ENCODE measurements around the gene EZR.
"Not testable (repeated sequence)": the region's sequence is repeated elsewhere in the genome, so short reads cannot be mapped to it uniquely, and the experiment has no call there.

The EZR gene

DNA sequence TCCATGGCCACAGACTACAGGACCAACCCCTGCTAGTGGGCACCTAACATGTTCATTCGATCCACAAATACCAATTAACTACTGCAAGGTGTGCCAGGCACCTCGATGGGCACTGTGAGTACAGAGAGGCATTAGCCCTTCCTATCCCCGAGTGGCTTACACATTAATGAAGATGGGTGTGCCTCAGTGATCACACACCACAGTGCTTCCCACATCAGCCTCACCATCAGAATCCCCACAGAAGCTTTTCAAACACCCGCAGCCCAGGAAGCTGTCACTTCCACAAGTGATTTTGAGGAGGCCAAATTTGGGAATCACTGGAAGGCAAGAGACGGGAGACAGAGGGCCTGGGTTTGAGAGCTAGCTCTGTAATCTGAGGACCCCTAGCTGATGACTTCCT, 23.7 kb downstream of the EZR start:
- Histone ChIP-seq H3K4me2 (ENCODE audit: insufficient read depth, low read length) (no peak overlapping the region), H3K27me3 (ENCODE audit: insufficient read depth, low read length, poor library complexity) (no peaks in the 10 kb centered on the region), H3K4me1 (ENCODE audit: insufficient read depth, low read length) (peaks cover 4% of the 10 kb centered on the region; the same call in 1 of the 2 replicates), H3K36me3 (ENCODE audit: insufficient read depth, low read length) (peaks cover 8% of the 10 kb centered on the region; the same call in 1 of the 2 replicates), H4K20me1 (ENCODE audit: insufficient read depth, low read length) (peaks cover 91% of the 10 kb centered on the region), H3K9me3 (ENCODE audit: insufficient read depth, low read length, severe bottlenecking) (no peaks in the 10 kb centered on the region), H3K79me2 (ENCODE audit: insufficient read depth, low read length) (peaks cover 100% of the 10 kb centered on the region), H3K4me3 (ENCODE audit: low read depth in 1 of 2, low read length in 2 of 2) (no peak overlapping the region), H2AFZ (ENCODE audit: low read depth, low read length) (no peak overlapping the region), H3K27ac (ENCODE audit: low read length) (no peak overlapping the region), H3K9ac (ENCODE audit: low read depth, low read length) (no peak overlapping the region)
- no peak for DNase-seq
- no peak for ATAC-seq (ENCODE audit: insufficient read depth, low read depth)
- TF ChIP-seq, protein P1, sequence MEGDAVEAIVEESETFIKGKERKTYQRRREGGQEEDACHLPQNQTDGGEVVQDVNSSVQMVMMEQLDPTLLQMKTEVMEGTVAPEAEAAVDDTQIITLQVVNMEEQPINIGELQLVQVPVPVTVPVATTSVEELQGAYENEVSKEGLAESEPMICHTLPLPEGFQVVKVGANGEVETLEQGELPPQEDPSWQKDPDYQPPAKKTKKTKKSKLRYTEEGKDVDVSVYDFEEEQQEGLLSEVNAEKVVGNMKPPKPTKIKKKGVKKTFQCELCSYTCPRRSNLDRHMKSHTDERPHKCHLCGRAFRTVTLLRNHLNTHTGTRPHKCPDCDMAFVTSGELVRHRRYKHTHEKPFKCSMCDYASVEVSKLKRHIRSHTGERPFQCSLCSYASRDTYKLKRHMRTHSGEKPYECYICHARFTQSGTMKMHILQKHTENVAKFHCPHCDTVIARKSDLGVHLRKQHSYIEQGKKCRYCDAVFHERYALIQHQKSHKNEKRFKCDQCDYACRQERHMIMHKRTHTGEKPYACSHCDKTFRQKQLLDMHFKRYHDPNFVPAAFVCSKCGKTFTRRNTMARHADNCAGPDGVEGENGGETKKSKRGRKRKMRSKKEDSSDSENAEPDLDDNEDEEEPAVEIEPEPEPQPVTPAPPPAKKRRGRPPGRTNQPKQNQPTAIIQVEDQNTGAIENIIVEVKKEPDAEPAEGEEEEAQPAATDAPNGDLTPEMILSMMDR (IDR thresholded peaks at IDR 0.05; ENCODE audit: borderline replicate concordance, extremely low read depth, low read length, poor library complexity, severe bottlenecking): no peak
- no peak for TF ChIP-seq EZH2 (IDR thresholded peaks at IDR 0.05; ENCODE audit: borderline replicate concordance, low read depth, low read length, severe bottlenecking)

DNA sequence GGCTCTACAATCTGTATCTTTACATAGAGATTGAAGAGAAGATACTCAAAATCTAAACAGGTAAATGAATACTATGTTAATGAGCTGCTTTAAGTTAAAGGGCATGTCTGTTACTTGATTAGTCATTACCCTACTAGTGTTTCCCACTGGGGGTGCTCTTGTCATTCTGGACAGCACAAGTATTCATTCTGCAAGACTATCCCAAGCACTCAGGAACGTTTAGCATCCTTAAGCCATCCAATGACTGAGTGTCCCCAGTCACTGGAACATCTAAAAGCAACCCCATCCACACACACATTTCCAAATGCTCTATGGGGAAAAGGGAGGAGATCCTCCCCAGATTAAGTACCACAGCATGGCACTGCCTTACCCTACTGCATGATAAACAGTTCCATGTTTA, 25.7 kb downstream of the EZR start:
- Histone ChIP-seq H3K27me3 (ENCODE audit: insufficient read depth, low read length, poor library complexity) (no peaks in the 10 kb centered on the region), H4K20me1 (ENCODE audit: insufficient read depth, low read length) (peaks cover 91% of the 10 kb centered on the region), H3K9ac (ENCODE audit: low read depth, low read length) (no peak overlapping the region), H2AFZ (ENCODE audit: low read depth, low read length) (no peak overlapping the region), H3K27ac (ENCODE audit: low read length) (no peak overlapping the region), H3K4me1 (ENCODE audit: insufficient read depth, low read length) (peaks cover 10% of the 10 kb centered on the region), H3K4me3 (ENCODE audit: low read depth in 1 of 2, low read length in 2 of 2) (no peak overlapping the region), H3K4me2 (ENCODE audit: insufficient read depth, low read length) (no peak overlapping the region), H3K79me2 (ENCODE audit: insufficient read depth, low read length) (peaks cover 99% of the 10 kb centered on the region), H3K36me3 (ENCODE audit: insufficient read depth, low read length) (peaks cover 26% of the 10 kb centered on the region), H3K9me3 (ENCODE audit: insufficient read depth, low read length, severe bottlenecking) (no peaks in the 10 kb centered on the region)
- peak; percentile 44; the same call in 1 of the 3 replicates for ATAC-seq (ENCODE audit: insufficient read depth, low read depth)
- TF ChIP-seq EZH2 (IDR thresholded peaks at IDR 0.05; ENCODE audit: borderline replicate concordance, low read depth, low read length, severe bottlenecking): no peak
- TF ChIP-seq, protein P1 (IDR thresholded peaks at IDR 0.05; ENCODE audit: borderline replicate concordance, extremely low read depth, low read length, poor library complexity, severe bottlenecking): peak; percentile 52
- no peak for DNase-seq

DNA sequence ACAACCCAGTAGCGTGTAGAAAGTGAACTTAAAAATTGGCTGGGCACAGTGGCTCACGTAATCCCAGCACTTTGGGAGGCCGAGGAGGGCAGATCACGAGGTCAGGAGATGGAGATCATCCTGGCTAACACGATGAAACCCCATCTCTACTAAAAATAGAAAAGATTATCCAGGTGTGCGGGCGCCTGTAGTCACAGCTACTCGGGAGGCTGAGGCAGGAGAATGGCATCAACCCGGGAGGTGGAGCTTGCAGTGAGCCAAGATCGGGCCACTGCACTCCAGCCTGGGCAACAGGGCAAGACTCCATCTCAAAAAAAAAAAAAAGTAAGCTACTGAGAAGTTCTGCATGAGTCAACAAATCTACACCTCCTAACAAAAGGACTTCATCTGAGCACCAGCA, 26.7 kb downstream of the EZR start:
- H3K9ac ChIP-seq (ENCODE audit: low read depth, low read length); H3K9me3 ChIP-seq (ENCODE audit: insufficient read depth, low read length, severe bottlenecking); H3K4me1 ChIP-seq (ENCODE audit: insufficient read depth, low read length); H3K27me3 ChIP-seq (ENCODE audit: insufficient read depth, low read length, poor library complexity); H3K4me3 ChIP-seq (ENCODE audit: low read depth in 1 of 2, low read length in 2 of 2); H3K4me2 ChIP-seq (ENCODE audit: insufficient read depth, low read length); H2AFZ ChIP-seq (ENCODE audit: low read depth, low read length); DNase-seq; H3K27ac ChIP-seq (ENCODE audit: low read length); ATAC-seq (ENCODE audit: insufficient read depth, low read depth): not testable (repeated sequence)
- peaks cover 30% of the 10 kb centered on the region for H3K36me3 ChIP-seq (ENCODE audit: insufficient read depth, low read length)
- peaks cover 97% of the 10 kb centered on the region for H3K79me2 ChIP-seq (ENCODE audit: insufficient read depth, low read length)
- peaks cover 89% of the 10 kb centered on the region for H4K20me1 ChIP-seq (ENCODE audit: insufficient read depth, low read length)

DNA sequence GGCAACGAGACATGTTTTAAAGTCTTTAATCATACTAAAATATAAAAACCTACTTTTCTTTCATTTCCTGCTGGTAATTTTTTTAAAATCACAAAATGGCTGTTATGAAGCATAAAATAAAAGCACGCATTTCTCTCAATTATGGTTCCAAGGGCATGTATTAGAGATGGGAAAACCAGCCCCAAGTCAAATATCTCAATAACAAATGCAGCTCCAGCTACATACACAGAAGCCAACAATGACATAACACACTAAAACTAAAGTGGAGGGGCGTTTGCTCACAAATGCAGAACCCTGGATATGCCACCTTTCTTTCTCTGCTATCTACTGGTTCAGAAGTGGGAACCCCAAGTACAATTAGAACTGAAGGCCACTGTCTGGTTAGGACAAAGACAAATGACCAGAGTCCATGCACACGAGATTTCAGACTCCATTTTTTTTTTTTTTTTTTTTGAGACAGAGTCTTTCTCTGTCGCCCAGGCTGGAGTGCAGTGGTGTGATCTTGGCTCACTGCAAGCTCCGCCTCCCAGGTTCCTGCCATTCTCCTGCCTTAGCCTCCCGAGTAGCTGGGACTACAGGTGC, 27.8 kb downstream of the EZR start:
- Histone ChIP-seq H3K4me1 (ENCODE audit: insufficient read depth, low read length) (peaks cover 10% of the 10 kb centered on the region), H3K4me2 (ENCODE audit: insufficient read depth, low read length) (no peak overlapping the region)
- DNase-seq: no peak

More for the DNA sequence above, 27.8 kb downstream of the EZR start:
- TF ChIP-seq, protein P1 (IDR thresholded peaks at IDR 0.05; ENCODE audit: borderline replicate concordance, extremely low read depth, low read length, poor library complexity, severe bottlenecking): no peak
- no peak overlapping the region for H2AFZ ChIP-seq (ENCODE audit: low read depth, low read length)
- H3K9ac ChIP-seq (ENCODE audit: low read depth, low read length): no peak overlapping the region
- H3K4me3 ChIP-seq (ENCODE audit: low read depth in 1 of 2, low read length in 2 of 2): no peak overlapping the region
- H3K27me3 ChIP-seq (ENCODE audit: insufficient read depth, low read length, poor library complexity): no peaks in the 10 kb centered on the region
- ATAC-seq (ENCODE audit: insufficient read depth, low read depth): no peak
- no peak overlapping the region for H3K27ac ChIP-seq (ENCODE audit: low read length)
- peaks cover 42% of the 10 kb centered on the region for H3K36me3 ChIP-seq (ENCODE audit: insufficient read depth, low read length)
- no peaks in the 10 kb centered on the region for H3K9me3 ChIP-seq (ENCODE audit: insufficient read depth, low read length, severe bottlenecking)
- H4K20me1 ChIP-seq (ENCODE audit: insufficient read depth, low read length): peaks cover 83% of the 10 kb centered on the region
- H3K79me2 ChIP-seq (ENCODE audit: insufficient read depth, low read length): peaks cover 86% of the 10 kb centered on the region
